GM19463 (cell line): ENCODE measurements around the gene BAHD1.

ENCODE experiments used
- ATAC-seq: cut with Tn5 transposase; IDR thresholded peaks from one replicate; pipeline ENCODE4 v1.9.1; 2021; ENCODE audit warnings: mild to moderate bottlenecking, moderate library complexity; ENCODE audit not compliant: unreplicated experiment

Gene BAHD1

DNA sequence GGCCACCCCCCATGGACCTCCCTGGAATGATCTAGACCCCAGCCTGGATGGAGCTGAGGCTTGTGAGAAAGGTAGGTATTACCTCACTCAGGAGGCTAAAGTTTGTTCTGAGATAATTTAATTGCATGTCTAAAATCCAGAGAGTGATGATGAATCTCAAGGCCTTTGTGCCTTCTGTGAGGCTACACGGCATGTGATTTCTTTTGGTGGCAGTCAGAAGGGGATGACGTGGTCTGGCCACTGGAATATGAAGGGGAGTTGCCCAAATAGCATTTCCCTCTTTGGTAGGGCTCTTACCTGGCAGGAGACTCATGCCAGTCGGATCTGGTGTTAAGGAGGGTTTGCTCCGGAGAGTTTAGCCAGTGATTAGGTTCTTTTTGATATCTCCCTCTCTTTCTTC lies 2.5 kb downstream of the BAHD1 start:
- no peak for ATAC-seq

DNA sequence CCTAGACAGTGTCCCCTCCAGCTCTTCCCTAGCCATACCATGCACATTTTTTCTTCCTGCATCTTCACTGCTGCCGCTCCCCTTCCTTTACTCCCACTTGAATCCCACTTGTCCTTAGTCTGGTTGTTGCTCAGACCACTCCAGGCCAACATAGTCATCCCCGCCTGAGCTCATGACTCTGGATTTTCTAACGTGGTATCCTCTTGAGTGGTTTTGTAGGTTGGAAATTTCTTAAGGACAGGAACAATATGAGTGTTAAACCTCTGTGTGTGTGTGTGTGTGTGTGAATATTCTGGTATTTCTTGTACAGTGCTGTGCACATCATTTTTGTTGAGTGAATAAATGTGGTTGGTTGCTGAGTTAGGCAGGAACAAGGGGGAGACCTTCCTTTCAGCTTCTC lies 3.1 kb downstream of the BAHD1 start:
- no peak for ATAC-seq

DNA sequence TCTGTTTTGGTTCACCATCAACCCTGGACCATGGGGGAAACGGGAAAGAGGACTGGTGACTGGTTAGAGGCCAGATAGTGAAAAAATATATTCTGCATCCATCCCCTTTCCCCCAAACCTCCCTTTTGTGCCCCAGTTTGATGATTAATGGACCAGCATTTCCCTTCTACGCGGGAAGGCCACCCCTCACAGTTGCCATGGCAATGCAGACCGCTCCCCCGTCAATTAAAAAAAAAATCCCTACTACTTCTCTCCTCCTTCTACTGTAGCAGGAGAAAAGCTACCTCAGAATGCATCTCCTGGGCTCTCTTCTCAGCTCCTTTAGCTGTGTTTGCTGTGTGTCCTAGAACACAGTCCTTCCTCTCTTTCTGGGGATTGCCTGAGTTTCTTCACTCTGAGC lies 4.0 kb downstream of the BAHD1 start:
- ATAC-seq: no peak

DNA sequence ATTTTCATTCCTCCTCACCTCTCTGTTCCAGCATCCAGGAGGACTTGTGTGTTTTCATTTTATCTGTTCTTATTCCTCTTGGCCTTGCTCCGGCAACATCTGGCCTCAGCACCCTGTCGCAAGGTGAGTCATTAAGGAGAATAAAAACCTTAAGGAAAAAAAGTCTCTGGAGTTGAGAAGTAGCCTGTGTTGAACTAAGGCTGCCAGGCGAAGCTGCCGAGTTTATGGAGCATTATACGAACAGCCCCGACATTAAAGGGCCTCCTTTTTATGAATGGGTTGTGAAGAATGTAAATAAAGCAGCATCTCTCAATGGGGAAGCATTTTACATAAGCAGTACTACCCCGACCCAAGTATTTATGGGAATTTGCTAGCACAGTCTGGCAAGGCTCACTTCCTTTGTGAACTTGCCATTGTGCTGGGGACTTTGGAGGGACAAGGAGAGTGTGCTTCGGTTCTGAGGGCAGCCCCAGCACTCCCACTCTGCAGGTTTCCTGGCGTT lies 4.7 kb downstream of the BAHD1 start:
- no peak for ATAC-seq

DNA sequence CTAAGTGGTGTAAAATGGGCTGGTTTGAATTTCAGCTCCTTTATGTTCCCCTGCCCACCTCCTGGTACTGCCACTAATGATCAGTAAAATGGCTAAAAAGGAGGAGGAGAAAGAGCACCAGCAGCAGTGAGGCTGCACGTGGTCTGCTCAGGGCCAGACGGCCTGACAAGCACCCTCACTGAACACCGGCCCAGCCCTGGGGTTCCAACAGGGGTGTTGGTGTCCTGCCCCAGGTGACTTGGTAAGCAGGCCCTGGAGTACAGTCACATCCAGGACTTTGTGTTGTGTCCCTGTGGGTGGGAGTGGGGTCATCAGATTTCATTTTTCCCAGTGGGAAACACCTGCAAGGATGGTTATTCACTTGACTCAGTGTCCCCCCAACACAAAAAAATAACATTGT lies 5.4 kb downstream of the BAHD1 start:
- no peak for ATAC-seq

DNA sequence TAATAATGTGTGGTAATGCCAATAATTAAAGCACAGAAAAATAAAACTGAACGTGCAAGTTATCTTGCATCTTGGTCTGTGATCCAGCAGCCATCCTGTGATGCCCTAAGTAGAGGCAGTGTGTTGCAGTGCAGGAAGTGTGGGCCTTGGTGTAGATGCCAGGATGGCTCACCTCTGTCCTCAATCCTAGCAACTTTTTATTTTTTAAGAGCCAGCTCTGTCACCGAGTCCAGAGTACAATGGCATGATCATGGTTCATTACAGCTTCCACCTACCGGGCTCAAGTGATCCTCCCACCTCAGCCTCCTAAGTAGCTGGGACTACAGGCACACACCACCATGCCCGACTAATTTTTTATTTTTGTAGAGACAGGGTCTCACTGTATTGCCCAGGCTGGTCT lies 7.6 kb downstream of the BAHD1 start:
- ATAC-seq: no peak

DNA sequence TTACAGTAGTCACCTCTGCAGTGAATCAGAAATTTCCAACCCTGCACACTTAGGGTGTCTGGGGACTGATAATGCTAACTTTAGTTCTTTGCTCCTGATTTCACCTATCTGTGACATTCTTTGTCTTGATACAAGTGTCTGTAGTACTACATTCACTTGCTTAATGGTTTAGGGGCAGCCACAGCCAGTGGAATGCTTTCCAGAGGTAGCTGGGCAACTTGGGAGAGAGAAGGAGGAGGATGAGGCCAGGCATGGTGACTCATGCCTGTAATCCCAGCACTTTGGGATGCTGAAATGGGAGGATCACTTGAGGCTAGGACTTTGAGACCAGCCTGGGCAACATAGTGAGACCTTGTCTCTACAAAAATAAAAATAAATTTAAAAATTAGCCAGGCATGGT lies 8.5 kb downstream of the BAHD1 start:
- no peak for ATAC-seq

DNA sequence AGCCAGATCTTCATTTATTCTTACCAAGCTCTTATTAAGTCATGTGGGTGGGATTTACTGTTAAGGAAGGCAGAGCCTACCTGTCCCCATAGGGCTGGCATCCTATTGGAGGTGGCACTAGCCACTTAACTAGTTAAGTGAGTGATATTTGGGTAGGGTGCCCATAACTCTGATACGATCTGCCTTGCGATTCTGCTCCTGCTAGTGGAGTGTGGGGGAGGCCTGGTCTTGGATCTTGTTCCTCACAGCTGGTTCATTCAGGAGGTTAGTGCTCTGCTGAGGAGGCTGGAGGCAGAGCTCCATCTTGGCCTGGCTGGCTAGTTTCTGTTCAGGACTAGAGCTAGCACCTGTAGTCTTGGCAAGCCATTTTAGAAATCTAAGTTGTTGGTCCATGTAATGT lies 9.3 kb downstream of the BAHD1 start:
- ATAC-seq: no peak

DNA sequence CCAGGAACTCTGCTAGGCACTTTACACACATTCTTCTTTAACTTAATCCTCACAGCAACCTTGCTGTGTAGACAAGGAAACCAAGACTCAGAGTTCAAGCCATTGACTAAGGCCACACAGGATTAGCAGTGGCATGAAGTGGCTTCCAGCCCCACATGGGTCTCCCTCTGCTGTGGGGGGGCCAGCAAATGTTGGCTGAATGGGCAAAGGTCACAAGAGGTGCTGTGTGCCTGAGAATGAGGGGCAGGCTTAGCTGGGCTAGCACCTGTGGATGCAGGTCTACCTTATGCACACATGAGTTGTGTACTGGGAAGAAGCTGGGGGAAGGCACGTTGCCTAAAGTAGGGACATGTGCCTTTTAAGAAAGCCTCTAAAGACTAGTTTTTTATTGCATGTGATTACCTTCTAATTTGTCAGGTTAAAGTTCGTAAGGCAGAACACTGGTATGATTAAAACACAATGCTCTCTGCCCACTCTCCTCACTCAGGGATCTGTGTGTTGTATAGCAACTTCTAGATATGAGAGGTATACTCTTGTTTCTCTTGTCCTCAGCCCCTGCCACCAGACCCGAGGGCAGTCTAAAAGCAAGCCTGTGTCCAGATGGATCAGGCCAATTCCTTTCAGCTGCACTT lies 10.9 kb downstream of the BAHD1 start:
- no peak for ATAC-seq

DNA sequence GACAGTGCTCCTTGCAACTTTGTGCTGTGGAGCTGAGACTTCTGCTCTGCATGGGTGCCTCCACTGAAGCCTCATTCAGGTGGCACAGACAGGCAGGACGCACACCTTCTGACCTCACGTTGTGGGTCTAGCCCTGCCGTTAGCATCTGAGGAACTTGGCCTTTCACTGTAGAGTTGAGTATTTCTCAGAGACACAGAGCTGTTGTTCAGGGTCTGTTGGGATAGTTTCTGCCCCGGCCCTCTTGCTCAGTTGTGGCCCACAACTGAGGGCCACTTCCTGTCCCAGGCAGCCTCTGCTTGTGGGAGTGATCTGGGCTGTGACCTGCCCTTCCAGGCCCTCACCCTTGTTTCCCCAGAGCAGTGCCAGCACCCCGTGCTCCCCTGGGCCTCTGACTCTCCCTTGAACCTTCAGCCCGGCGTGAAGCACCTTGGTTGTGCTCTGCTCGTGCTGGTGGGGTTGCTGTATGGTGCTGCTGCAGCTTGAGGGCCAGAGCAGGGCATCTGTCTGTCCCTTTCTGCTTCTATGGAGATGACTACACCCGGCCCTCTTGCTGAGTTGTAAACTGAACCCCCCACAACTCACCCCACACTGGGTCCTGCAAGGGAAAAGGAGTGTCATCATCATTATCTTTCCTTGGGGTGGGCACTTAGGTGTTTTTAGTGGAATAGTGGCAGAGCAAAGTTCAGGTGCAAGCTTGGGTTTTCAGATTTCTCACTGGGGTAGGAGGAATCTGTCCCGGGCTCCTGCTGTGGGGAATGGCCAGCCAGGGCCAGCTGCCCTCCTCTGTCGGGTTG lies 11.7 kb downstream of the BAHD1 start:
- no peak for ATAC-seq

DNA sequence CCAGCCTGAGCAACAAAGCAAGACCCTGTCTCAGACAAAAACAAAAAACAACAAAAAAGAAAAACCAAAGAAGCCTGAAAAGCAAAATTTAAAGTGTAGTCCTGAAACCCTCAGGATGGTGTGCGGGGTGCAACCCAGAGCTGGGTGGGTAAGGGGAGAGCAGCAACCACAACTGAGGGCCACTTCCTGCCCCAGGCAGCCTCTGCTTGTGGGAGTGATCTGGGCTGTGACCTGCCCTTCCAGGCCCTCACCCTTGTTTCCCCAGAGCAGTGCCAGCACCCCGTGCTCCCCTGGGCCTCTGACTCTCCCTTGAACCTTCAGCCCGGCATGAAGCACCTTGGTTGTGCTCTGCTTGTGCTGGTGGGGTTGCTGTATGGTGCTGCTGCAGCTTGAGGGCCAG lies 13.2 kb downstream of the BAHD1 start:
- peak; percentile 54 for ATAC-seq

DNA sequence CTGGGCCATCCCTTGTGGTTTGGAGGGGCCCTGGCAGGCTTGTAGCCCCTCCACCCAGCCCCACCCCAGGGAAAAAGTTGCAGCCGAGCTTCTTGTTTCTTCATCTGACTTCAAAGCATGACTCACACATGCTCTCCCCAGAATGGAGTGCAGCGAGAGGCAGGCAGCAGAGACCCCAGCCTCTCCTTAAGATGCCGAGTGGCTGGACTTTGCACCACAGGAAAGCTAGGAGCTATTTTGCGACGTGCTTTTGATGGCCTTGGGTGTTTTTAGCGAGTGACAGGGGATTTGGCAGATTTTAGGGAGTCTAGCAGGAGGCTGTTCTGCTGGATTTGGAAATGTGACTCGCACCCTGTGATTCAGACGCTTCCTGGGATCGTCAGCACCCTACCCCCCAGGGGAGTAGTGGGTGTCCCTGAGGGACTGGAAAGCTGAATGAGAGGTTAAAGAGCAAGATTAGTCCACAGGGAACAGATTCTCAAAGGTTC lies 14.2 kb downstream of the BAHD1 start:
- no peak for ATAC-seq

DNA sequence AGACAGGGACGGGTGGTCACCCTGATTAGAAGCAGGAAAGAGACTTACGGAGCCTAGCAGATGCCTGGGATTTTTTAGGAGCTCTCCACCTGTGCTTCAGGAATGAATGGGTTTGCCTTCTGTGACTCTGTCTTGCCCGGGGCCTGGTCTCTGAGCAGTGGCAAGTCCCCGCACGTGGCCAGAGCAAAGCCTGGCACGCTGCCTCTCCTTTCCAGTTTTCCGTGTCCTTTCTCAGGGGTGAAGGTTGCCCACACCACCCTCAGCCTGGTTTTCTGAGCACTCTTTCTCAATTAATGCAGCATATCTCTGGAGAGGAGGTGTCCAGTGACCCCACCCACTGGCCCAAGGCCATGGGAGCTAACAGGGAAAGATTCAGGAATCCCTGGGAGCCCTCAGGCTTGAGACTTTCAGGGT lies 15.6 kb downstream of the BAHD1 start:
- no peak for ATAC-seq

DNA sequence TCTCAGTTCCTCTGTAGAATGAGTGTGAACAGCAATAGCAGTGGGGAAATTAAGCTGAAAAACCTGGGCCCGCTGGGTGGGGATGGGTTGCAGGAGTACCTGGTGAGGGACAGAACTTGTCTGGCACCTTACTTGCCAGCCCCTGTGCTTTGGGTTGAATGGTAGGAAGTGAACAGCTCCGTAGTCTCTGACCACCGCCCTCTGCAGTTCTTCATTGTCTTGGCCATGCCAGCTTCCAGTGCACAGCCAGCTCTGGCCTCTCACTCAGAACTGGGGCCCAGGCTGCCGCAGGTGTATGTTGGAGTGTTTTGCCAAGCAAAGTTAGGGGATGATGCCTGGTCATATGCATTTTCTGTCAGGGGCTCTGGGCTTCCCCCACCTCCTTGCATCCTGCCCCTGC lies 16.0 kb downstream of the BAHD1 start:
- no peak for ATAC-seq

DNA sequence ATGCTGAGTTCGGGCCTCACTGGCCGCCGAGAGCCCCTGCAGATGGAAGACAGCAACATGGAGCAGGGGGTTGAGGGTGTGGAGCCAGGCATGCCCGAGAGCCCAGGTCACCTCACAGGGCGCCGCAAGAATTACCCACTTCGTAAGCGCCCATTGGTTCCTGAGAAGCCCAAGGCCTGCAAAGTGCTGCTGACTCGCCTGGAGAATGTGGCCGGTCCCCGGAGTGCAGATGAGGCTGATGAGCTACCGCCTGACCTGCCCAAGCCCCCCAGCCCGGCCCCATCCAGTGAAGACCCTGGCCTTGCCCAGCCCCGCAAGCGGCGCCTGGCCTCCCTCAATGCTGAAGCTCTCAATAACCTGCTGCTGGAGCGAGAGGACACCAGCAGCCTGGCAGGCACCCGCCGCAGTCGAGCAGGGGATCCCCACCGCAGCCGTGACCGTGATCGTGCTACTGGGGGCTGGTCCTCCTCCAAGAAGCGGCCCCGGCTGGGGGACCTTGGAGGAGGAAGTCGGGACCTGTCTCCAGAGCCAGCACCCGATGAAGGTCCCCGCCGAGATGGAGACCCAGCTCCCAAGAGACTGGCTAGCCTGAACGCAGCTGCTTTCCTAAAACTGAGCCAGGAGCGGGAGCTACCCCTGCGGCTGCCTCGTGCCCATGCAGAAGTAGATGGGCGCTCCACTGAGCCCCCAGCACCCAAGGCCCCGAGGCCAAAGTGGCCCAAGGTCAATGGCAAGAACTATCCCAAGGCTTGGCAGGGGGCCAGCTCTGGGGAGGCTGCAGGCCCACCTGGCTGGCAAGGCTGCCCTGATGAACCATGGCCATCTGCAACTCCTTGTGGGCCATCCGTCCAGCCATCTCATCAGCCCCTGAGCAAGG lies 18.0 kb downstream of the BAHD1 start:
- no peak for ATAC-seq

DNA sequence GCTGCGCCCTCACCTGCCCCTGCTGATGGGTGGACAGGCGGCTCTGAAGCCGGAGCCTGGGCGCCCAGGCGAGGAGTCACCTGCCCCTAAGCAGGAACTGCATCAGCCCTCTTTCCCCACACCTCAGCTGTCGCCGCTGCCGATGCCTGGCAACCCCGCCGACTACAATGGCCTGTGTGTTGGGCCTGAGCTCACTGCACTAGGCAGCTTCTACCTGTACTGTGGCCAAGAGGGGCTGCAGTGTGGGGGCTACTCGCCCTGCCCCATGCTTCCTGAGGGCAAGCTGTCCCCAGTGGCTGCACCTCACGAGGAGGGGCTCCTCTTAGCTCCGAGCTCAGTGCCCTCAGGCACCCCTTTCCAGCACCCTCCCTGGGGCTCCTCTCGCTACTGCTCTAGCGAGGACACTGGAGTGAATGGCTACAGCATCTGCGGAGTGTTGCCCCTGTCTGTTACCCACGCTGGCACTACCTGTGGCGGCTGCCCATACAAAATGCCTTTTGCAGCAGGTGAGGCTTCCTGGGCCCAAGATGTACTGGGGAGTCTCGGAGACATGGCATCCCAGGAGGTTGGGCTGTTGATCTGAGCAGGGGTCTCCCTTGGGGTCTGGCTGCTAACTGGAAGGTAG lies 18.8 kb downstream of the BAHD1 start:
- no peak for ATAC-seq

DNA sequence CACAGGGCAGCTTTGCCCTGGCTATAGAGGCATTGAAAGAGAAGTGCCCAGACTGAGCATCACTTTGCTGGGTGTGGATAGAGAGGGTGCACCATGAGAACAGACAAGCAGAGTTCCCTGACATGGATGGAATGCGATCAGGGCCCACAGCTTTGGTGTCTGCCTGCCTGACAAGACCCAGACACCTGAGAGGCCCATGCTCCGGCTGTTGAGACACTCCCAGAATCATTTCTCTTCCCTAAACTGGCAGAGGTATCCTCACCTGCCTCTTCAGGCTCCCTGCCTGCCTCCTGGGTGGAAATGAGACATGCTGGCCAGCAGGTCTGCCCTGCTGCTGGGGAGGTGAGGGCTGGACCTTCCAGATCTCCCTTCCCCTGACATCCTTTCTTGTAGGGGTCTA lies 19.7 kb downstream of the BAHD1 start:
- ATAC-seq: no peak

DNA sequence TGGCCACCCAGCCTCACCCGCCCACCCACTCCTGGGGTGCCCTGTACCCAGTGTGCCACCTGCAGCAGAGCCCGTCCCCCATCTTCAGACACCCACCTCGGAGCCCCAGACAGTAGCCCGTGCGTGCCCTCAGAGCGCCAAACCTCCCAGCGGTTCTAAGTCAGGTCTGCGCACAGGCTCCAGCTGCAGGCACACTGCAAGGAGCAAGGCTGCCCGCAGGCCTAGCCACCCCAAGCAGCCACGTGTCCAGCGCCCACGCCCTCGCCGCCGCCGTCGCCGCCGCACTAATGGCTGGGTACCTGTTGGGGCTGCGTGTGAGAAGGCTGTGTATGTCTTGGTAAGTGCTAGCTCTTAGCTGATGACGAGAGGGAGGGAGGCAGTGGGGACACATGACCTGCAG lies 21.2 kb downstream of the BAHD1 start:
- ATAC-seq: no peak

DNA sequence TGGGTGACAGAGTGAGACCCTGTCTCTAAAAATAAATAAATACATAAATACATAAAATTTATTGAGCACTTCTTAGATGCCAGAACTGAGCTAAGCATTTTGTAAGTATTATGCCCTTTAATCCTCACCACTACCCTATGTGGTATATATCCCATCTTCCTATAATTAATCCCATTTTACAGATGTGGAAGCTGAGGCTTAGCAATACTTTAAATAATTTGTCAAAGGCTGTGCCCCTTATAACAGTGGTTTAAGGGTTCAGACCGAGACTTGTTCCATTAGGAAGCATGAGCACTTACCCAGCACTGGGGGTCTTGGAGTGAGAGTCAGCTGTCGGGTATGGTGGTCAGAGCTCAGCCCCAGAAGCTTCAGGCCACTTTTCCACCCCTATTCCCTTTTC lies 22.5 kb downstream of the BAHD1 start:
- ATAC-seq: no peak

DNA sequence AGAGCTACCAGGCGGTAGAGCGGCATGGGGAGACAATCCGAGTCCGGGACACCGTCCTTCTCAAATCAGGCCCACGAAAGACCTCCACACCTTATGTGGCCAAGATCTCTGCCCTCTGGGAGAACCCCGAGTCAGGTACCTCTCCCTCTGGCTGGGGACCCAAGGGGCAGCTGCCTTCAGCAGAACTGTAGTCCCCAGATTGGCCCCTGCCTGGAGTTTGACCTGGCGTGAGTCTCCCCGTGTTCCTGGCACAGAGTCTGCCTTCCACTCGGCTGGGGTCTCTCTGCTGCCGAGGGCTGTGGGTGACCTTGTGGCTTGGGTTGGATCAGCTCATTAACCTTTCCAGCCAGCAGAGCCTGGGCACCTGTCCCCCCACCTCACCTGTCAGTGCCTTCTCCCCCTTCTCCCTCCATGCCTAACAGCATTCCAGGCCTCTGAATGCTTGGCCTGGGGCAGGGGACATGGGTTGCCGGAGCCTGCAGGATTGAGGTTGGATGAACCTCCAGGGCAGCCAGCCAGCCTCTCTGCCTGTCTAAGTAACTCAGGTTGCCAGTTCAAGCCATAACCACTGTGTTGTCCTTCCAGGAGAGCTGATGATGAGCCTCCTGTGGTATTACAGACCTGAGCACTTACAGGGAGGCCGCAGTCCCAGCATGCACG lies 23.3 kb downstream of the BAHD1 start:
- no peak for ATAC-seq
